Uterus (tissue), 2 donors: ENCODE results near the gene OR2T6.
"Not testable (repeated sequence)": the region's sequence is repeated elsewhere in the genome, so short reads cannot be mapped to it uniquely, and the experiment has no call there.

Source experiments
- POLR2A ChIP-seq, 2 donors: fragments of 450-650 bp; IDR thresholded peaks; one replicate each; pipeline ENCODE4 v1.6.1; 2016; ENCODE audit warnings: antibody characterized with exemption in 2 of 2, mild to moderate bottlenecking in 1 of 2, moderate library complexity in 1 of 2
- TF ChIP-seq, protein P1 (sequence below), 4 experiments: fragments of 200-600 bp in 2 of 4; fragments of 450-650 bp in 2 of 4; sonication (generic) in 2 of 4; IDR thresholded peaks; one replicate each; pipeline ENCODE4 v1.5.1; 2016 to 2019; ENCODE audit warnings: antibody characterized with exemption in 4 of 4, mild to moderate bottlenecking in 2 of 4, moderate library complexity in 1 of 4

GRCh38 chr1:248427526-248428191 is 52.1 kb downstream of the OR2T6 start:
- TF ChIP-seq, protein P1, sequence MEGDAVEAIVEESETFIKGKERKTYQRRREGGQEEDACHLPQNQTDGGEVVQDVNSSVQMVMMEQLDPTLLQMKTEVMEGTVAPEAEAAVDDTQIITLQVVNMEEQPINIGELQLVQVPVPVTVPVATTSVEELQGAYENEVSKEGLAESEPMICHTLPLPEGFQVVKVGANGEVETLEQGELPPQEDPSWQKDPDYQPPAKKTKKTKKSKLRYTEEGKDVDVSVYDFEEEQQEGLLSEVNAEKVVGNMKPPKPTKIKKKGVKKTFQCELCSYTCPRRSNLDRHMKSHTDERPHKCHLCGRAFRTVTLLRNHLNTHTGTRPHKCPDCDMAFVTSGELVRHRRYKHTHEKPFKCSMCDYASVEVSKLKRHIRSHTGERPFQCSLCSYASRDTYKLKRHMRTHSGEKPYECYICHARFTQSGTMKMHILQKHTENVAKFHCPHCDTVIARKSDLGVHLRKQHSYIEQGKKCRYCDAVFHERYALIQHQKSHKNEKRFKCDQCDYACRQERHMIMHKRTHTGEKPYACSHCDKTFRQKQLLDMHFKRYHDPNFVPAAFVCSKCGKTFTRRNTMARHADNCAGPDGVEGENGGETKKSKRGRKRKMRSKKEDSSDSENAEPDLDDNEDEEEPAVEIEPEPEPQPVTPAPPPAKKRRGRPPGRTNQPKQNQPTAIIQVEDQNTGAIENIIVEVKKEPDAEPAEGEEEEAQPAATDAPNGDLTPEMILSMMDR (IDR thresholded peaks at IDR 0.05) = not testable (repeated sequence)
- not testable (repeated sequence) for TF ChIP-seq POLR2A (IDR thresholded peaks at IDR 0.05)
